Activated CD4-positive, alpha-beta T cell treated with anti-CD3 and anti-CD28 coated beads, Interleukin-2, Interleukin-4, amounts not matched to agents 100 ng/mL and 50 ng/mL, durations not matched to agents 16 hours and 8 hours (primary cell): Measurements from ENCODE around the gene SEMA5B.

Experiments
- DNase-seq: peaks from one replicate; pipeline ENCODE4 v3.0.0-alpha.2; 2020; ENCODE audit warnings: low spot score

The SEMA5B gene

DNA sequence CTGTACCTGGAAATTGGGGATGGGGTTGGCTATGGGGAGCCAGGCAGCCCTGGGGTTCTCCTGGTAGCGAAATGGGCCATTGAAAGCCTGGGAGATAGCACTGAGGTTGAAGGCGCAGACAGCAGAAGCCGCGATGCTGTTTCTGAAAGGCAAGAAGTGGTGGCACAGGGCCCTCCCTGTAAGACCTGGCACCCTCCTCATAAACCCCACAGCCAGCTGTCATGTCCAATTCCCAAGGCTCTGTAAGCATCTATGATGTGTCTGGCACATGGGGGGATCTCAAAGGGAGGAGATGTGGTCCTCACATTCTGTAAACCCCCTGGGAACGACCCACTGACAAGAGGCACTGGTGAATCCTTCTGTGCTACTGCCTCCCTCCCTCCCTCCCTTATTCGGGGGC, 104.0 kb downstream of the SEMA5B start:
- no peak for DNase-seq

DNA sequence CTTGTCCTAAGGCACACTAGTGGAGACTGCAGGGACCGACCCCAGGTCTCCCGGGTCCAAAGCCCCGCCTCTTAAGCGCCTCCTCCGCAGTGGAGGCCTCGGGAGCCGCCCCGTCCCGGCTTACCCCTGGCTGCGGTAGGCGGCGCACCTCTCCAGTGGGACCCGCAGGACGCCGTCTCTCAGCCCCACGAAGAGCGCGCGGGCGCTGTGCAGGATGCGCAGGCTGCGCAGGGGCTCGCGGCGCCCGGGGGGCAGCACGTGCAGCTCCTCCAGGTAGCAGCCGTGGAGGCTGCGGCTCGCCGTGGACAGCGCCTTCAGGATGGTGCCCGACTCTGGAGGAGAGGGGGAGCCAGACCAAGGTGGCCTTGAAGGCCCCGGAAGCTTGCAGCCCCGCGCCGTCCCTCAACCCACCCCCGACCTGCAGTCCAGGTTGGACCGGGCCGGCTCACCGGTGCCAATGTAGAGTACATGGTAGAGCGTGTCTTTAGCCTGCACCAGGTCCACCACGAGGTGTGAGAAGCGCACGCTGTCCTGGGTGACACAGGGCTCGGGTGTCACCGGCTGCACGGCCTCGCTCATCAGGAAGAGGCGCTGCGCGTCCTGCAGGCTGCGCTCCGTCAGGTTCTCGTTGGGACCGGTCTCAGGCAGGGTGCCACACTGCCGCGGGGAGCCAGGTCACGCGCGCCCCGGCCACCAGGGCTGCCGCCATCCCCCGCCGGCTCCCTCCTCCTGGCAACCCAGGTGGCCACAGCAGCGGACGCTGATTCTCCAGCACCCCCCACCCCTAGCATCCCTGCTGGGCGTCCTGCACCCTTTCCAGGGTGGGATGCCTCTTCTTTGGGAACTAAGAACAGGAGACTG, 105.5 kb downstream of the SEMA5B start:
- DNase-seq, result peak; percentile 23

DNA sequence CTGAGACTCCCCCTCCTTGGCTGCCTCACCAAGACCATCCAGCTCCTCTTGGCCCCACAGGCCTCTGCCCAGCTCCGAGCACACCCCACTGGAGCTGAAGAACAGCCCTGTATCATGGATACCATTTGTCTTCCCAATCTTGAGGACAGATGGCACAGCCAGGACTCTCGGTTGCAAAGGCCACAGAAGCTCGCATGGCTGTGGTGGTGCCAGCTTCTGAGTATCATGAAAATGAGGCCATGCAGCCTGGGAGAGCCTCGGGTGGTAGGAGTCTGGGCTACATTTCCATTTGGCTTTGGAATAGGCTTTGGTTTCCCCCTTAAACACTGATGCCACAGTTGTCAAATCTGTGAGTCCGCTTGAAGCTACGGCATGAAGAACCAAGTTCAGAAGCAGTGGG, 106.6 kb downstream of the SEMA5B start:
- no peak for DNase-seq

DNA sequence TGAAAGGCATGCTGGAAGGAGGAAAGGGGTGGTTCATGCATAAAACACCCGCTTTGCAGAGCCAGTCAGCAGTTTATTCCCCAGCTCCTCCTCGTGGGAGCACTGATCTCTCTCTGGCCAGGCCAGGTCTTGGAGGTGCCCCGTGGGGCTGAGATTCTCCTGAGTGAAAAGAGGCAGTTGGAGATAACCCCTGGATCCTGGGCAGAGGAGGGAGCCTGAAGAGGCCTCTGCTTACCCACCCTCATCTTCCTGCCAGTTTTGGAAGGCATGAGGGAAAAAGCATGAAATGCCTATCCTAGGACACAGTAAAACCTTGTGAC, 108.3 kb downstream of the SEMA5B start:
- DNase-seq, result no peak

DNA sequence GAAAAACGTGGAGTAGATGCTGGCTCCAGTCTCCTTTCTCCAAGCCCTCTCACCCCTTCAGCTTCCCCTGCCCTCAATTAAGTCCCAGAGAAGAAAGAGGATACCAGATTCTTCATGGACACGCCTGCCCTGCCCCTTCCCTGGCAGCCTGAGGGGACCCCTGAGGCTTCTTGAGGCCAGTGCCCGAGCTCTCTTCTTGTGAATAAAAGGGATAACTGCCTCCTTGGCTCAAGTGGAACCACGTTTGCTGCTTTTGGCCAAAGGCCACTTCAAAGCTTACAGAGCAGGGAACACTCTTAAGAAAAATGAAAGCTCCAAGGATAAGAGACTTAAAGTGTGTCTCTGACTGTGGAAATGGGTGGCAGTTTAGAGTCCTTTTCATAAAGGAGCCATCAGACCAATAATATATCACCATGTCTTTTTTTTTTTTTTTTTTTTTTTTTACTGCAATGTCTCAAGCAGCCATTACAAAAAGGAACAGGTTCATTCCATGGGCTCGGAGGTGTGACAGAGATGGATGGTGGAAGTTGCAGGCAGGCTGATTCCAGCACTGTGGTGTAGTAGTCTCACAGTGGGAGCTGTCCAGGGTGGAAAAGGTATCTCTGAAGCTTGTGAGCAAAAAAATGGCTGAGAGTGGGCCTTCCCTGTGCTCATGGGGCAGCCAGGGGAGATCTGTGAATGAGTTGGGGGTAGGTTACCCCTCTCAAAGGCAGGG, 108.8 kb downstream of the SEMA5B start:
- no peak for DNase-seq

DNA sequence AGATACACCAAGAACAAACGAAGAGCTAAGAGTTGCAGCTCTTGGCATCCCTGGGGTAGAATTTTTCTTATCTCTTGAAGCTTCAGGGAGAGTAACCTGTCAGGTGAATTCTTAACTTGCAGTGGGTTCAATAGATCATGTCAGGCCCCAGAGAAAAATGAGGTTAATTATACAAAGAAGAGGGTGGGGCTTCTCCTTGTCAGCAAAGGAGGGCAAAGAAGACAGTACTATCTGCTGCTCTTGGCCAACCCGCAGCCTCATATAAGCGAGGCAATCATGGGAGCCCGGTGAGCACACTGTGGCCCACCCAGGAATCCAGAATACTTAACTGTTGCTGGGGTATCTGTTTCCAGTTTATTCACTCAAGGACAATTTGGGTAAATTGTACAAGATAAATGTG, 110.2 kb downstream of the SEMA5B start:
- no peak for DNase-seq

DNA sequence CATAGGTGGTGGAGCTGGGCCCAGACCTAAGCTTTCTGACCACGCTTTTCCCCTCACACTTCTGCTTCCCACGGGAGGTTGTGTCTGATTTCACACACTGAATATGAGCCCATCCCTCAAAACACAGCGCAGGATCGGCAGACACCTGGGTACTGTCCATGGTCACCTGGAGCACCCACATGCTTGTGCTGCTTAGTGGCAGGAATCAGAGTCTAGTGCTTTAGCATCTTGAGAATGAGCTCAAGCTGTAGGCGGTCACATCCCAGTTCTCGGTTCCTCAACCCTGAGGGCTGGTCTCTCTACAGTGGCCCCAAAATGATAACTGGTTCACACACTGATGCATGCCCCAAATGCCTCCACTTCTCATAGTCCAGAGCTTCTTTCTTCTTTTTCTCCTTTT, 111.0 kb downstream of the SEMA5B start:
- DNase-seq, result no peak

DNA sequence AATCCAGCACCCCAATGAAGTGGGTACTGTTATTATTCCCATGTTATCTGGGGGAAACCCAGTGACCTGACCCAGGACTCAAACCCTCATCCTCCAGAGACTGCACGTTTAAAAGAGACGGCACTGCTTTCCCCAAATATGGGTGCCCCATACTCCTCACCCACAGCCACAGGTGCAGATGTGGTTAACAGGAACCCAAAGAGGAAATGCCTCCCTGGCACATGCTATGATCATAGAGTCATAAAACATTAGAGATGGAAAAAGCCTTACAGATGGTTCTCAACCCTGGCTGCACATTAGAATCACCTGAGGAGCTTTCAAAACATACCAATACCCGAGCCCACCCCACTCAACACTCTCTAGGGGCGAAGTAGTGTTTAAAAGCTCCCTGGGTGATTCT, 111.5 kb downstream of the SEMA5B start:
- no peak for DNase-seq

DNA sequence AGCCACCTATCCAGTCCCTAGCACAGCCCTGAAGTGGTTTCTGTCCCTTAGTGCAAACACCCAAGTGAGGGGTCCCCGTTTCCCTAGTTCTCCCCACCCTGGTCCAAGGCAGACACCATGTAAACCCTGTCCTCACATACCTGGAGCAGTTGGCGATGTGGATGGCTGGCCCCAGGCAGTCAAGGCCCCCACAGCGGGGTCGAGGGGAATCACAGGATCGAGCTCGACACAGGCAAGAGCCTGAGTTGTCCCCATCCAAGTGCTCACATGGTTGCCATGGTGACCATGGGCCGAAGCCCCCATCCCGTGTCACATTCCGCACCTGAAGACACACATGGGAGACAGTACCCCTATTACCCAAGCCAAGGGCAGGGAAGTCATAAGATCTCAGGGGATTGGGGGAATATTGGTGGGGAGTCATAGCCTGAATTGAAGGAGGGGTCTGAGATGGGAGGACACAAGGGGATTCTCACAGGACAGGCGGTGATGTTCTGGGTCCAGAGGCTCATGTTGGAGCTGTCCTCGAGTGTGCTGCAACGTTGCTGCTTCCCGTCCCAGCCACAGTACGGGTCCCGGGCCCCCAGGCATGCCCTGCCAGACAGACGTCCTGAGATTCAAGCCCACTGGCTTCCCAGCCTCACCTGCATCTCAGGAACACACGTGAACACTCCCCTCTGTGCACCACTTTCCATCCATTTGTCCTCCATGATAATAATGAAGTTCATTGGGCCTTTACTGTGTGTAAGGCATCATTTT, 112.1 kb downstream of the SEMA5B start:
- DNase-seq, result no peak

DNA sequence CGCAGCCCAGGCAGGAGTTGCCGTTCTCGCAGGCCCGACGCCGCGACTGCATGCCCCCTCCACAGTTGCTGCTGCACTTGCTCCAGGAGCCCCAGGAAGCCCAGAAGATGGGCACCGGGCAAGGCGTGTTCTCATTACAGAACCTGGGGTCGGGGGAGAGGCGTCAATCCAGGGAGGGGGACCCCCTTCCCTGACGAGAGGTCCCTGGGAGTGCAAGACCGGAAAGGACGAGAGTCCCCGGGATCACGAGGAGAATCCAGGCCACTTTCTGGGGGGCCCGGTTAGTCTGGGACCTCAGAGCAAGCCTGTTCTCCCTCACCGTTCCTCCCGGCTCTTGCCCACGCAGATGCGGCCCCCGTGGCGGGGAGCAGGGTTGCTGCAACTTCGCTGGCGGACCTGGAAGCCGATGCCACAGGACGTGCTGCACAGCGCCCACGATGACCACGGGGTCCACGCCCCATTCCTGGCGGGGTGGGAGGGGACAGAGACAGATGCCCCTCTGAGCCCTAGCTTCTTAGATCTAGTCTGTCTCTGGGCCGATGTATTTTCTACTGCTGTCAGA, 113.9 kb downstream of the SEMA5B start:
- DNase-seq, result no peak

DNA sequence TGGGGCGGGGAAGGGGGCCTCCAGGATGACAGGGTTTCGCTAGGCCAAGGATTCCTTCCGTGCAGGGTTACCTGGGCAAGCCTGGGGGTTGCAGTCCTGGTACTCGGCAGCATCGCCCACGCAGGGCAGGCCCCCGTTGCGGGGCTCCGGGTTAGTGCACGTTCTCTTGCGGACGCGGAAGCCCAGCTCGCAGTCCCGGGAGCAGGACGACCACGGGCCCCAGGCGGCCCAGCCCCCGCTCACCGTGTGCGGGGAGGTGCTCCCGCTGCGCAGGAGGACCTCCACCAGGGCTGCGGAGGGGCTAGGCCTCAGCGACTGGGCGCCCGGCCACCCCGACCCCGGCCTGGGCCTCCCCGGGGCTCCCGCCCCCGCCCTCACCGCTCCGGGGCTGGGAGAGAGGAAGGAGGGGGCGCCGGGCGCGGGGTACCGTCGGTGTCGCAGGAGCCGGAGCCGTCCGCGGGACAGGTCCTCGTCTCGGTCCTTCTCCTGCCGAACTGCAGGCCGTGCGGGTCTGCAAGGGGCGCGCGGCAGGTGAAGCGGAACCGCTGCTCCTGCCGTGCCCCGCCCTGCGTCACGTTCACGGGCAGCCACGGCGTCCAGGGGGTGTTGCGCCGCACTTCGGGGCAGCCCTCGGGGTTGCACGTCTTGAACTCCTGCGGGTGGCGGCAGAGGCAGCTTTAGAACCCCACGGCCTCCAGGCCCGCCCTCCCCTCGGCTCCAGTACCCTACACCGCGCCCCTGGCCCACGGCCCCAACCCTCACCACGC, 114.6 kb downstream of the SEMA5B start:
- DNase-seq, result no peak

DNA sequence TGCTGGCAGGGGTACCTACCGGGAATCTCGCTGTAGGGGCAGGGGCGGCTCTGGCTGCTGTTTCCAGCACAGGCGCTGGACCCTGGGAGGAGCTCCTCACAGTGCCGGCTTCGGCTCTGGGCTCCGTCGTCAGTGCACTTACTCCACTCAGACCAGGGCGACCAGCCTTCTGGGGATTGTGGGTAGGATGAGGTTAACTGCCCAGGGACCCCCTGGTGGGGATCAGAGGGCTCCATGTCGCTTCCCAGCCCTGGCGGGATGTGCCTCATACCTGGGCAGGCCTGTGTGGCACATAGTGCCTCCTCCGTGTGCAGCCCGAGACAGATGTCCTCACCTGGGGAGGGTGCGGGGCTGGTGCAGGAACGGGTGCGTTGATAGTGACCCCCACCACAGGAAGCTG, 115.7 kb downstream of the SEMA5B start:
- no peak for DNase-seq

DNA sequence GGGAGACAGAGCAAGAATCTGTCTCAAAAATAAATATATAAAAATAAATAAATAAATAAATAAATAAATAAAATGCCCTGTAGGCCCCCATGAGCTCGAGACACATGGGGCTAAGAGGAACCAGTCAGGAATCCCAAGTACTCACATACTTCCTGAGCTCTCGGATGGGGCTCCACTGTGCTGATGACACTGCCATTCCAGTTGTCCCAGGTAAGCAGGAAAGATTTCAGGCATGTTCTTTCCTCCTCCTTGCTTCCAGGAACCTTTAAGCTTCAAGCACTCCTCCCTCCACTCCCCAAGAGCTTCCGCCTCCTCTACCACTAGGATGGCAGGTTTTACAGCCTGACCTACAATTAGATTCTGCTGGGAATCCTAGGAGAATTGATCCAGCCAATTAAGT, 119.3 kb downstream of the SEMA5B start:
- no peak for DNase-seq

DNA sequence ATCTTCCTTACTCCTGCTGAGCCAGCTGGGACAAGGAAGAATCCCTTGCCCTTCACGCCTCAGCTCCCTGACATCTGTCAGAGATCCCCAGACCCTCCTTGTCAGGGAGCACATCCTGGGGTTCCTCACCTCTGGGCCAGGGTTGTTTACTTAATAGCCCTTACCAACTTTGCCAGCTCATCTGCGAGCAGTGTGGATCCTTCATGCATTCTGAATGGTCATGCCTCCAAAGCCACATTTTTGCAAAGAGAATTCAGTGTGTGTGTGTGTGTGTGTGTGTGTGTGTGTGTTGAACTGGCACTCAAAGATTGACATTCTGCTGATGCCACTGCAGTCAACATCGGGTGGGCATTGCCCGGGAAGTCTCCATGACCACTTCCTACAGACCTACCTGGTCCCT, 120.1 kb downstream of the SEMA5B start:
- DNase-seq, result no peak

DNA sequence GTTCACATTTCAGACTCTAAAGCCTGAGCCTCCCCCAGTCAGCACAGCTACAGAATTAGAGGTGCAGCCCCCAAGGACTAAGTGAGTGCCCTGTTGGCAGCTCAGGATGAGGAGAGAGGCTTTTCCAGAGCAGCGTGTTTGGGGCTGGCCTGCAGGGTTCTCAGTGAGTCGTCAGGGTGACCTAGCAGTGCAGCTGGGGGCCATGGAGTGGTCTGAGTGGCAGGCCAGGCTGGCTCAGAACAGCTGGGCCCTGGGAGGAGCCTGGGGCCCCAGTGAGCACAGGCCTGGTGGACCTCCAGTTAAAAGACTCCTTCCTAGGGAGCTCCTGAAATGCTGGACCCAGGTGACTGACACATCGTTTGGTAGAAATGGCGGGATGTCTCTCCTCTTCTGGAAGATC, 124.4 kb downstream of the SEMA5B start:
- DNase-seq, result no peak

DNA sequence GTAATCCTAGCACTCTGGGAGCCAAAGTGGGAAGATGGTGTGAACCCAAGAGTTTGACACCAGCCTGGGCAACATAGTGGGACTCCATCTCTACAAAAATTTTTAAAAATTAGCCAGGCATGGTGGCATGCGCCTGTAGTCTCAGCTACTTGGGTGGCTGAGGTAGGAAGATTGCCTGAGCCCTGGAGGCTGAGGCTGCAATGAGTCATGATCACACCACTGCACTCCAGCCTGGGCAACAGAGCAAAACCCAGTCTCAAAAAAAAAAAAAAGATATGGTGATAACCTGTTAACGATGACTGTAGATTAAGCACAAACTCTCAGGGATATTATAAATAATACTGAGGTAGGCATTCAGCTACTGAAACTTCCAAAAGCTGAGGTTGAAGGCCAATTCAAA, 125.2 kb downstream of the SEMA5B start:
- no peak for DNase-seq

DNA sequence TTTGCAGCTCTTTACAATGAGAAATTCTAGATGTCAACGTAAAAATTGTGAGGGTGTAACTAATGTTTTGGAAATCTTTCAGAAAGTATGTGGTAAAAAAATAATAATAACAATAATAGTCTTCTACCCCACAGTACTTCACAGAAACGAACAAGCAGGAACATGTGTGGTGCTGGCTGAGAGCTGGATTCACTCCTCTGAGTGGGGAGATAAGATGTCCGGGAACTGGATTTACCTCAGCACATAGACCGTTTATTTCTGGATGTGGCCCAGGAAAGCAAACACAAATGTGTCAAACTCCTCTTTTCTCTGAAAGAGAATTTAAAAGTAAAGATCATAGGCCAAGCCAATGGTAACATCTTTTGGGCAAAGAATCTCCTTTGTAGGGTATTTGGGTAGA, 129.3 kb downstream of the SEMA5B start:
- DNase-seq, result no peak

DNA sequence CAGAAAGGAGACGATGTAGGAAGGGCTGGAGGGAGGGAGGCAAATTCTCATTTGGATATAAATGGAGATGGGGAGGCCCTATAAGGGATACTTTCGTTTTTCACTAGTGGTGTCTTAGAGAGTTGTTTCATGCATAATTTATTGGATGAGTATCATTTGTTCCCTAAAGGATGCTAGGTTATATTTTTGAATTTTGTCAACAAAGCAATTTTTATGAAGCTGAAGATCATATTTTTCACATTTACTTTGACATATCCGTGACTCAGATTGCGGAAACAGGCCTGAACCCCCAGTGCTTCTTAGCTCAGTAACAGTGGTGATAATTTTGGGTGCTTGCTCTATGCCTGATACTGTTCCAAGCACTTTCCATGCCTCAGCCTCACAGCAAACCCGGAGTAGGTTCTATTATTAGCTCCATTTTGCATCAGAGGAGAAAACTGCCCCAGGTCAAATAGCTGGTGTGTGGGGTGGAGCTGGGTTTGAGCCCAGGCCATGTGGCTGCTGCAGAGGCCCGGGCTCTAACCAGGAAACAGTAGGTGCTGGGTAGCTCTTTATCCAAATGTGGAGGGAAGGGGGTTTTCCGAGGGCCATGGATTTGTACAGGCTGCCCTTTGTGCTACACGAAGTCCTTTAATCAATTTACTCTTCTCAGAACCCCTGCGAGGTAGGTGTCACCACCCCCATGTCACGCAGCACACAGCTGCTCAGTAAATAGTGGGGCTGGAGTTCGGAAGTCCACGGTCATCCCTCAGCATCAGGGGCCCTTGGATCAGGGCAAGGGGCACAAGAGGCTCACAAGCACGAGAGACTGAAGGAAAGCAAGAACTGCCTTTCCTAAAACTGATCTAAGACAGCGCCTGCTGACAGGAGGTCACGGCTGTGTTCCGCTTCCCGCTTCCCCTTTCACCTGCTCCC, 133.6 kb downstream of the SEMA5B start:
- DNase-seq, result no peak

DNA sequence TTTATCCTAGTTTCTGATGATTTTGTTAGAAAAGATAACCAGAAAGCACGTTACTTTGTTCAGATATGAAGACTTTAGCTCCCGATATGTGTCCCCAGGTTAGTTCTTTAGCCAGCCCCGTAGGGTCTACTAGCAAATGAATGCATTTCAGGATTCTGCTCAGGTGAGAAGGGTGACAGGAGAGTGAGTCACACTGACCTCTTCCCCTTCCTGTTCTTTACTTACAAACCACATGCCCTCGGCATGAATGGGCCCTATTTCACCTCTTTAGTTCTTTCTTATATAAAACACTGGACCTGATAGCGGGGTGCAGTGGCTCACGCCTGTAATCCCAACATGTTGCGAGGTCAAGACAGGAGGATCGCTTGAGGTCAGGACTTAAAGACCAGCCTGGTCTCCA, 134.3 kb downstream of the SEMA5B start:
- peak; percentile 29 for DNase-seq

DNA sequence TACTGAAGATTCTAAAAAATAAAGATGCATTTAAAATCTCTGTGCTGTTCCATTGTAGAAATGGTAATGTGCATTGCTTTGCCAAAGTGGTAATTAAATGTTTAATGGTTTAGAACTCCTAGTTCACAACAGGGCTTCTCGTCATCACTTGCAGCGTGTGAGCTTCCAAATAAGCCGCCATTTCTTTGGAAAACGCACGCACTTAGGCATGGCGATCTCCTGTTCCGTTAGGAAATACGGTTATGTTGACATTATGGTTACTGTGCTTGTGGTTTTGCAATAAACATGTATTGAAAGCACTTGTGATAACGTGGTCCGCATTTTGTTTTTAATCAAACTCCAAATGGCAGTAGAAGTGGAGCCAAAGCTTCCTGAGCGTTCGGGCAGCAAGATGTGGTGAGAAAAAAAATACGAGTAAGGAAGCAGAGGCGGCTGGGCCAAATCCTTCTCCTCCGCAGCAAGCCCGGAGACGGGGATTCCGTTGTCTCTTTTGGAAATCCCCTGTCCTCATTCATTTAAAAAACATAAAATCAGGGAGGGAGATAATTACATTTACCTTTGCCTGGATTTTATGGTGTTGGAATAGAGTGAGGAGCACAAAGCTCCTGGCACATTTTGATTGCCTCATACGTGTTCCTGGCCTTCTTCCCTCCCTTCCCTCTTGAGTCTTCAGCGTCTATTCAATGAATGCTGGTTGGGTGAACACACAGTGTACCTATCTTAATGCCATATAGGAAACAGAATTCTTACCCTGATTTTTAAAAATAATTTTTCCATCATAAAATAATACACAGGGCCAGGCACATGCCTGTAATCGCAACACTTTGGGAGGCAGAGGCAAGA, 135.2 kb downstream of the SEMA5B start:
- DNase-seq, result no peak
